WTC11 (cell line): Measurements from ENCODE around the gene GCK. TPM values are rescaled to one million over a fixed set of nuclear protein-coding genes. Genes with fewer than 3 reads are reported as not detected.

ENCODE experiments used
- ATAC-seq: fragments of 200-7000 bp; cut with Tn5 transposase; 2 replicates; pipeline ENCODE4 v1.10.0; 2021; ENCODE audit warnings: mild to moderate bottlenecking, moderate library complexity
- CTCF ChIA-PET: fragments of 300-600 bp; sonication (Branson Sonifier 250); formaldehyde crosslinking; loops from one replicate; lab custom pipeline; 2021; ENCODE audit warnings: antibody characterized with exemption; lab: Charles Lee
- POLR2A ChIA-PET: fragments of 350-600 bp; sonication (Branson Sonifier 250); formaldehyde crosslinking; loops from one replicate; lab custom pipeline; 2021; ENCODE audit warnings: antibody characterized with exemption; lab: Charles Lee
- DNase-seq: peaks from one replicate; pipeline ENCODE4 v3.0.0; 2021; ENCODE audit warnings: low spot score
- H3K27ac Mint-ChIP-seq: 2 replicates; pipeline ENCODE4 v1.8.0; 2021; ENCODE audit warnings: mixed read lengths
- H3K27me3 Mint-ChIP-seq: 2 replicates; pipeline ENCODE4 v1.8.0; 2021; ENCODE audit warnings: low read depth, mild to moderate bottlenecking, moderate library complexity, mixed read lengths
- H3K36me3 Mint-ChIP-seq: 2 replicates; pipeline ENCODE4 v1.8.0; 2021; ENCODE audit warnings: mixed read lengths
- H3K4me1 Mint-ChIP-seq: 2 replicates; pipeline ENCODE4 v1.8.0; 2022; ENCODE audit warnings: mixed read lengths
- H3K4me3 Mint-ChIP-seq: 2 replicates; pipeline ENCODE4 v1.8.0; 2021; ENCODE audit warnings: mild to moderate bottlenecking, moderate library complexity, mixed read lengths
- H3K9me3 Mint-ChIP-seq: 2 replicates; pipeline ENCODE4 v1.8.0; 2021; ENCODE audit warnings: mixed read lengths
- CDX4 ChIP-seq: fragments of 250-450 bp; sonication (Bioruptor Pico); IDR thresholded peaks from 2 replicates; pipeline ENCODE4 v1.9.0; 2021; ENCODE audit warnings: moderate library complexity, mild to moderate bottlenecking, inconsistent platforms, borderline replicate concordance
- CREB1 ChIP-seq: sonication (generic); formaldehyde crosslinking; IDR thresholded peaks from 2 replicates; pipeline ENCODE4 v1.8.0; 2023; ENCODE audit warnings: mild to moderate bottlenecking, missing genetic modification reagents
- CTCF ChIP-seq: fragments of 200-600 bp; IDR thresholded peaks from 2 replicates; pipeline ENCODE4 v1.8.0; 2022; ENCODE audit warnings: antibody characterized with exemption
- E2F4 ChIP-seq: sonication (generic); formaldehyde crosslinking; IDR thresholded peaks from 2 replicates; pipeline ENCODE4 v1.8.1; 2022; ENCODE audit warnings: low read depth, mild to moderate bottlenecking, moderate library complexity, missing genetic modification reagents, borderline replicate concordance
- ELF4 ChIP-seq: sonication (generic); formaldehyde crosslinking; IDR thresholded peaks from 2 replicates; pipeline ENCODE4 v1.8.1; 2022; ENCODE audit warnings: low read depth, mild to moderate bottlenecking, moderate library complexity, missing genetic modification reagents
- EMX1 ChIP-seq: fragments of 250-450 bp; sonication (Bioruptor Pico); IDR thresholded peaks from 2 replicates; pipeline ENCODE4 v1.8.0; 2021; ENCODE audit warnings: mild to moderate bottlenecking
- GABPB1 ChIP-seq: sonication (generic); formaldehyde crosslinking; IDR thresholded peaks from 2 replicates; pipeline ENCODE4 v1.8.1; 2023; ENCODE audit warnings: mild to moderate bottlenecking, missing genetic modification reagents
- JUN ChIP-seq: sonication (generic); formaldehyde crosslinking; IDR thresholded peaks from 2 replicates; pipeline ENCODE4 v1.8.0; 2023; ENCODE audit warnings: mild to moderate bottlenecking, missing genetic modification reagents
- NFYB ChIP-seq: sonication (generic); formaldehyde crosslinking; conservative IDR thresholded peaks from 2 replicates; pipeline ENCODE4 v1.8.0; 2022; ENCODE audit warnings: low read depth, missing genetic modification reagents
- RELA ChIP-seq: sonication (generic); formaldehyde crosslinking; IDR thresholded peaks from 2 replicates; pipeline ENCODE4 v1.8.1; 2022; ENCODE audit warnings: missing genetic modification reagents, mild to moderate bottlenecking, borderline replicate concordance
- TCF7 ChIP-seq: sonication (generic); formaldehyde crosslinking; IDR thresholded peaks from 2 replicates; pipeline ENCODE4 v1.8.0; 2022; ENCODE audit warnings: mild to moderate bottlenecking, low read depth, missing genetic modification reagents, moderate library complexity
- TEAD1 ChIP-seq: sonication (generic); formaldehyde crosslinking; IDR thresholded peaks from 2 replicates; pipeline ENCODE4 v1.8.0; 2022; ENCODE audit warnings: mild to moderate bottlenecking, missing genetic modification reagents
- ZNF138 ChIP-seq: sonication (generic); formaldehyde crosslinking; conservative IDR thresholded peaks from 2 replicates; pipeline ENCODE4 v1.8.1; 2022; ENCODE audit warnings: mild to moderate bottlenecking, moderate library complexity, missing genetic modification reagents
- ZNF219 ChIP-seq: sonication (generic); formaldehyde crosslinking; IDR thresholded peaks from 2 replicates; pipeline ENCODE4 v1.8.0; 2023; ENCODE audit warnings: missing genetic modification reagents, mild to moderate bottlenecking, borderline replicate concordance
- ZNF317 ChIP-seq: sonication (generic); formaldehyde crosslinking; IDR thresholded peaks from 2 replicates; pipeline ENCODE4 v1.8.1; 2023; ENCODE audit warnings: low read depth, mild to moderate bottlenecking, moderate library complexity, missing genetic modification reagents, borderline replicate concordance
- ZNF416 ChIP-seq: fragments of 250-450 bp; sonication (Bioruptor Pico); IDR thresholded peaks from 2 replicates; pipeline ENCODE4 v1.9.0; 2021; ENCODE audit warnings: mild to moderate bottlenecking, inconsistent platforms
- ZNF671 ChIP-seq: fragments of 250-450 bp; sonication (Bioruptor Pico); IDR thresholded peaks from 2 replicates; pipeline ENCODE4 v1.8.0; 2021; ENCODE audit warnings: mild to moderate bottlenecking
- total RNA-seq: library from RNA; stranded (reverse); gene quantifications from 3 replicates; pipeline ENCODE4 v1.2.3, GENCODE V29; 2021
- TF ChIP-seq, protein P1 (sequence below): fragments of 250-450 bp; sonication (Bioruptor Pico); IDR thresholded peaks from 2 replicates; pipeline ENCODE4 v1.9.0; 2021; ENCODE audit warnings: mild to moderate bottlenecking
- TF ChIP-seq, protein P2 (sequence below): sonication (generic); formaldehyde crosslinking; IDR thresholded peaks from 2 replicates; pipeline ENCODE4 v1.8.0; 2022; ENCODE audit warnings: missing genetic modification reagents
- TF ChIP-seq, protein P3 (sequence below): fragments of 250-450 bp; sonication (Bioruptor Pico); IDR thresholded peaks from 2 replicates; pipeline ENCODE4 v2.1.2; 2022; ENCODE audit warnings: mild to moderate bottlenecking, moderate library complexity
- TF ChIP-seq, protein P4 (sequence below): sonication (generic); formaldehyde crosslinking; IDR thresholded peaks from 2 replicates; pipeline ENCODE4 v1.8.0; 2022; ENCODE audit warnings: mild to moderate bottlenecking, missing genetic modification reagents
- TF ChIP-seq, protein P5 (sequence below): sonication (generic); formaldehyde crosslinking; IDR thresholded peaks from 2 replicates; pipeline ENCODE4 v1.8.1; 2023; ENCODE audit warnings: mild to moderate bottlenecking, missing genetic modification reagents

The GCK gene
- total RNA-seq, 1 experiment from 2014 or later, result 3.3 TPM

- TF ChIP-seq, protein P1, sequence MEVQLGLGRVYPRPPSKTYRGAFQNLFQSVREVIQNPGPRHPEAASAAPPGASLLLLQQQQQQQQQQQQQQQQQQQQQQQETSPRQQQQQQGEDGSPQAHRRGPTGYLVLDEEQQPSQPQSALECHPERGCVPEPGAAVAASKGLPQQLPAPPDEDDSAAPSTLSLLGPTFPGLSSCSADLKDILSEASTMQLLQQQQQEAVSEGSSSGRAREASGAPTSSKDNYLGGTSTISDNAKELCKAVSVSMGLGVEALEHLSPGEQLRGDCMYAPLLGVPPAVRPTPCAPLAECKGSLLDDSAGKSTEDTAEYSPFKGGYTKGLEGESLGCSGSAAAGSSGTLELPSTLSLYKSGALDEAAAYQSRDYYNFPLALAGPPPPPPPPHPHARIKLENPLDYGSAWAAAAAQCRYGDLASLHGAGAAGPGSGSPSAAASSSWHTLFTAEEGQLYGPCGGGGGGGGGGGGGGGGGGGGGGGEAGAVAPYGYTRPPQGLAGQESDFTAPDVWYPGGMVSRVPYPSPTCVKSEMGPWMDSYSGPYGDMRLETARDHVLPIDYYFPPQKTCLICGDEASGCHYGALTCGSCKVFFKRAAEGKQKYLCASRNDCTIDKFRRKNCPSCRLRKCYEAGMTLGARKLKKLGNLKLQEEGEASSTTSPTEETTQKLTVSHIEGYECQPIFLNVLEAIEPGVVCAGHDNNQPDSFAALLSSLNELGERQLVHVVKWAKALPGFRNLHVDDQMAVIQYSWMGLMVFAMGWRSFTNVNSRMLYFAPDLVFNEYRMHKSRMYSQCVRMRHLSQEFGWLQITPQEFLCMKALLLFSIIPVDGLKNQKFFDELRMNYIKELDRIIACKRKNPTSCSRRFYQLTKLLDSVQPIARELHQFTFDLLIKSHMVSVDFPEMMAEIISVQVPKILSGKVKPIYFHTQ (CRISPR knock-in tag), result no peak
- no peak for TF ChIP-seq TCF7
- TF ChIP-seq ZNF219 (CRISPR knock-in tag), result no peak
- TF ChIP-seq CDX4 (CRISPR knock-in tag), result no peak
- TF ChIP-seq JUN, result no peak
- no peak for TF ChIP-seq TEAD1 (CRISPR knock-in tag)
Observed at GRCh38 chr7:44141221-44141850, 47.9 kb downstream of the GCK start, which contains the start of gene MYL7 (continued).

DNA sequence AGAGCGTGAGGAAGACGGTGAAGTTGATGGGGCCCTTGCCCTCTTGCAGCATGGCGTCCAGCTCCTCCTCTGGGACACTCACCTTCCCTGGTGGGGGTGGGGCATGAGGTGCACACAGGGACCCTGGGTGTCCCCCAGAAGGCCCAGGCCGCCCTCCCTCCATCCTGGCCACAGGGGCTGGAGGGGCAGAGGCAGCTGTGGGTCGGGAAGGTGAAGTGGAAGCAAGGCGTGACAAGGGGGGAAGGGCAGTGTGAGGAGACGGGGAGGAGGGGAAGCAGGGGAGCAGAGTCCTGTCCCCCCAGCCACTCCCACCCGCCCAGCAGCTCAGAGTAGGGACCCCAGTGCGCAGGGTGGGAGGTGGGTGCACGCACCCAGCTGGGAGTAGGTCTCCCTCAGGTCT, 48.9 kb downstream of the GCK start:
- peaks cover 4% of the 10 kb centered on the region for H3K4me1 Mint-ChIP-seq
- TF ChIP-seq EMX1 (CRISPR knock-in tag), result no peak
- TF ChIP-seq ZNF671 (CRISPR knock-in tag), result no peak
- TF ChIP-seq ZNF138 (CRISPR knock-in tag), result no peak
- TF ChIP-seq CTCF, result no peak
- no peak for TF ChIP-seq E2F4 (CRISPR knock-in tag)
- TF ChIP-seq, protein P2, sequence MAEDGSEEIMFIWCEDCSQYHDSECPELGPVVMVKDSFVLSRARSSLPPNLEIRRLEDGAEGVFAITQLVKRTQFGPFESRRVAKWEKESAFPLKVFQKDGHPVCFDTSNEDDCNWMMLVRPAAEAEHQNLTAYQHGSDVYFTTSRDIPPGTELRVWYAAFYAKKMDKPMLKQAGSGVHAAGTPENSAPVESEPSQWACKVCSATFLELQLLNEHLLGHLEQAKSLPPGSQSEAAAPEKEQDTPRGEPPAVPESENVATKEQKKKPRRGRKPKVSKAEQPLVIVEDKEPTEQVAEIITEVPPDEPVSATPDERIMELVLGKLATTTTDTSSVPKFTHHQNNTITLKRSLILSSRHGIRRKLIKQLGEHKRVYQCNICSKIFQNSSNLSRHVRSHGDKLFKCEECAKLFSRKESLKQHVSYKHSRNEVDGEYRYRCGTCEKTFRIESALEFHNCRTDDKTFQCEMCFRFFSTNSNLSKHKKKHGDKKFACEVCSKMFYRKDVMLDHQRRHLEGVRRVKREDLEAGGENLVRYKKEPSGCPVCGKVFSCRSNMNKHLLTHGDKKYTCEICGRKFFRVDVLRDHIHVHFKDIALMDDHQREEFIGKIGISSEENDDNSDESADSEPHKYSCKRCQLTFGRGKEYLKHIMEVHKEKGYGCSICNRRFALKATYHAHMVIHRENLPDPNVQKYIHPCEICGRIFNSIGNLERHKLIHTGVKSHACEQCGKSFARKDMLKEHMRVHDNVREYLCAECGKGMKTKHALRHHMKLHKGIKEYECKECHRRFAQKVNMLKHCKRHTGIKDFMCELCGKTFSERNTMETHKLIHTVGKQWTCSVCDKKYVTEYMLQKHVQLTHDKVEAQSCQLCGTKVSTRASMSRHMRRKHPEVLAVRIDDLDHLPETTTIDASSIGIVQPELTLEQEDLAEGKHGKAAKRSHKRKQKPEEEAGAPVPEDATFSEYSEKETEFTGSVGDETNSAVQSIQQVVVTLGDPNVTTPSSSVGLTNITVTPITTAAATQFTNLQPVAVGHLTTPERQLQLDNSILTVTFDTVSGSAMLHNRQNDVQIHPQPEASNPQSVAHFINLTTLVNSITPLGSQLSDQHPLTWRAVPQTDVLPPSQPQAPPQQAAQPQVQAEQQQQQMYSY (CRISPR knock-in tag), result no peak
- TF ChIP-seq, protein P3, sequence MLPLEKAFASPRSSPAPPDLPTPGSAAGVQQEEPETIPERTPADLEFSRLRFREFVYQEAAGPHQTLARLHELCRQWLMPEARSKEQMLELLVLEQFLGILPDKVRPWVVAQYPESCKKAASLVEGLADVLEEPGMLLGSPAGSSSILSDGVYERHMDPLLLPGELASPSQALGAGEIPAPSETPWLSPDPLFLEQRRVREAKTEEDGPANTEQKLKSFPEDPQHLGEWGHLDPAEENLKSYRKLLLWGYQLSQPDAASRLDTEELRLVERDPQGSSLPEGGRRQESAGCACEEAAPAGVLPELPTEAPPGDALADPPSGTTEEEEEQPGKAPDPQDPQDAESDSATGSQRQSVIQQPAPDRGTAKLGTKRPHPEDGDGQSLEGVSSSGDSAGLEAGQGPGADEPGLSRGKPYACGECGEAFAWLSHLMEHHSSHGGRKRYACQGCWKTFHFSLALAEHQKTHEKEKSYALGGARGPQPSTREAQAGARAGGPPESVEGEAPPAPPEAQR (CRISPR knock-in tag), result no peak
- TF ChIP-seq NFYB (CRISPR knock-in tag), result no peak
- TF ChIP-seq ZNF416 (CRISPR knock-in tag), result no peak
- TF ChIP-seq GABPB1, result no peak
- no peak for TF ChIP-seq RELA (CRISPR knock-in tag)
- TF ChIP-seq, protein P4, sequence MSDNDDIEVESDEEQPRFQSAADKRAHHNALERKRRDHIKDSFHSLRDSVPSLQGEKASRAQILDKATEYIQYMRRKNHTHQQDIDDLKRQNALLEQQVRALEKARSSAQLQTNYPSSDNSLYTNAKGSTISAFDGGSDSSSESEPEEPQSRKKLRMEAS (CRISPR knock-in tag), result no peak
- TF ChIP-seq ZNF317 (CRISPR knock-in tag), result no peak
- no peak for TF ChIP-seq TCF7
- no peak for TF ChIP-seq CREB1 (CRISPR knock-in tag)
- no peak for TF ChIP-seq ELF4 (CRISPR knock-in tag)
- TF ChIP-seq, protein P5, sequence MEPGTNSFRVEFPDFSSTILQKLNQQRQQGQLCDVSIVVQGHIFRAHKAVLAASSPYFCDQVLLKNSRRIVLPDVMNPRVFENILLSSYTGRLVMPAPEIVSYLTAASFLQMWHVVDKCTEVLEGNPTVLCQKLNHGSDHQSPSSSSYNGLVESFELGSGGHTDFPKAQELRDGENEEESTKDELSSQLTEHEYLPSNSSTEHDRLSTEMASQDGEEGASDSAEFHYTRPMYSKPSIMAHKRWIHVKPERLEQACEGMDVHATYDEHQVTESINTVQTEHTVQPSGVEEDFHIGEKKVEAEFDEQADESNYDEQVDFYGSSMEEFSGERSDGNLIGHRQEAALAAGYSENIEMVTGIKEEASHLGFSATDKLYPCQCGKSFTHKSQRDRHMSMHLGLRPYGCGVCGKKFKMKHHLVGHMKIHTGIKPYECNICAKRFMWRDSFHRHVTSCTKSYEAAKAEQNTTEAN (CRISPR knock-in tag), result no peak
- no peaks in the 10 kb centered on the region for H3K36me3 Mint-ChIP-seq
- no peak overlapping the region for H3K27ac Mint-ChIP-seq
- H3K27me3 Mint-ChIP-seq, result peaks cover 23% of the 10 kb centered on the region
- POLR2A ChIA-PET, result no interaction called here
- CTCF ChIA-PET, result interaction anchor here (0.7 to 0.9 kb wide), 2 partner anchors 9 to 74 kb away, joined by 3 to 5 read pairs; no protein-coding TSS in a partner anchor
- no peak overlapping the region for H3K4me3 Mint-ChIP-seq
- no peaks in the 10 kb centered on the region for H3K9me3 Mint-ChIP-seq
- ATAC-seq, result no peak
- DNase-seq, result no peak
